NCI-H1092 treated with DMSO at 0.1 percent for 48 hours (cell line): ENCODE results near the gene DELE1.

Experiments used
- DNase-seq: peaks from one replicate; lab custom pipeline; 2025; lab: John Stamatoyannopoulos, UW

Gene DELE1

DNA sequence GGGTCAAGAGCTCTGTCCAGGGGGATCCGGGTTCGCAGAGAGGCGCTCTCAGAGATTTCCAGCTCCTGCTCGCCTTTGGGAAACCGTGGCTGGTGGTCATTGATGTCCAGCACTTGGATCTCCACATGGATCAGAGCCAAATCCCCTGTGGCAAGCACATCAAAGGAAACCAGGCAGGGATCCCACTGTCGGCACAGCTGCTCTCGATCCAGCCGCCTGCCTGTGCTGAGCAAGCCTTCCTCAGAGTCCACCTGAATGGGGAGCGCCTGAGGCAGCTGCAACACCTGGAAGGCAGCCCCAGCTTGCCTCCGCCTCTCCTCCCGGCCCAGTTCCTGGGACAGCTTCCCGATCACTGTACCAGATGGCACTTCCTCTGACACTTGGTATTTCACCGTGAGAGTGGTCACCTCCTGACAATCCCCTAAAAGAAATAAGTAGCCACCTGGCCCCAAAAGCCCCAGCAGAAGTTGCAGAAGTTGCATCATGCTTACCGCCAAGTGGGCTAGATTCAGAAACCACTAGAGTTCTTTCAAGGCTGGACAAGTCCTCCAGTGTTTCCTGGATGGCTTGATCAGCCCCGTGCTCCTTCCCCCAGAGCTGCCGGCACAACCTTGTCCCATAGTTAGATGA, 33.8 kb downstream of the DELE1 start:
- DNase-seq: no peak

DNA sequence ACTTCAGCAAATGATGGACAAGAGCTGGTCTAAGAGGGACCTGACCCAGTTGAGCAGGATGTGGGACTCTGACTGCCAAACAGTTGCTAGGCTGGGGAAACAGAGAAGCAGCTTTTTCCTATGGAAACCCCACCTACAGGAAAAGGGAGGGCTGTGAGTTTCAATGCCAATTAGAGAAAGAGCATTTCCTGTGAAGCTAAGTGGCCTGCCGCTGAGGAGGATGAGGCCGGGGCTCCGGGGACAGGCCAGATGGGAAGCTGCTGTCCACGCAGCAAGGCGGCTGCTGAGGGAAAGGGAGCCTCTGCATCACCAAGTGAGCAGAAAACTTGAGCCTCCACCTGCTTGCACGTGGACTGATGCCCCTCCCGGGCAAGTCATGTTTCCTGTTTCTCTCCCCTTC, 34.4 kb downstream of the DELE1 start, which contains the start of gene PCDH12:
PCDH12 (minus strand) TSS at position 90 of the 400 bp plus-strand sequence. CDS start 351 bp downstream, outside the sequence.
- DNase-seq: no peak

GRCh38 chr5:141958546-141959172, 35.0 kb downstream of the DELE1 start:
- no peak for DNase-seq

GRCh38 chr5:141960018-141960417, 36.3 kb downstream of the DELE1 start:
- DNase-seq: no peak

DNA sequence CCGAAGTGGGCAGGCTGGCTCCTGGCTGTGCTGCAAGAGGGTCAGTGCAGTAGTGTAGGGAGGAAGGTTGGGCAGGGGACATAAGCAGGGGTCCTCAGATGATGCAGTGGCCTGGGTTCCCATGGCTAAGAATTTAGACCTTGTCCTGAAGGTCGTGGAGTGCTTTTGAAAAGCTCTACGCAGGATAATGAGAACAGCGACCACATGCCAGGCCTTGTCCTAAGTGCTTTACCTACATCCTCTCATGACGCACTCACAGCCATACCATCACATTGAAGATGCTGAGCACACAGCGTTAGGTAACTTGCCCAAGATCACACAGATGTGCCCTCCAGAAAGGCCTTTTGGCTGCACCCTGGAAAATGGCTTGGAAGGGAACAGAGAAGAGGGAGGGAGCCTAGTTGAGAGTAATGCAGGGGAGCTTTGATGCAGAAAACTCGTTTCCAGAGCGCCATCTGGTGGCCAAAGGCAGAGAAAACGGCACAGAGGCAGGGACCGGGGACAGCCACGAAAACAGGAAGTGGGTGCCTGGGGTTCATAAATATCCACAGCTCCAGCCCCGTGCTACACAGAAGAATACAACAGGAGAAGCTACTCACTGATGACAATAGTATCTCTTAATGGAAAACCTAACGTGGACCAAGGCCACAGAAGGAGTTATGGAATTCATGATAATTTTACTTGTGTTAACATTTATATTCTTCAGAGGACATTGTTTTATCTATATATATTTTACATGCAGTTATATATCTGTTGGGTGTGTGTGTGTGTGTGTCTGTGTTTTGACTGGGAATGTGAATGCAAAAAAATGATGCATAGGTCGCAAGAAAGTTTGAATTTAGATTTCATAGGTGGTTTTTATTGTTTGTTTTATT, 37.0 kb downstream of the DELE1 start:
- DNase-seq: peak; percentile 69

- no peak for DNase-seq
These were observed 37.8 kb downstream of the DELE1 start for GRCh38 chr5:141961466-141961865.

DNA sequence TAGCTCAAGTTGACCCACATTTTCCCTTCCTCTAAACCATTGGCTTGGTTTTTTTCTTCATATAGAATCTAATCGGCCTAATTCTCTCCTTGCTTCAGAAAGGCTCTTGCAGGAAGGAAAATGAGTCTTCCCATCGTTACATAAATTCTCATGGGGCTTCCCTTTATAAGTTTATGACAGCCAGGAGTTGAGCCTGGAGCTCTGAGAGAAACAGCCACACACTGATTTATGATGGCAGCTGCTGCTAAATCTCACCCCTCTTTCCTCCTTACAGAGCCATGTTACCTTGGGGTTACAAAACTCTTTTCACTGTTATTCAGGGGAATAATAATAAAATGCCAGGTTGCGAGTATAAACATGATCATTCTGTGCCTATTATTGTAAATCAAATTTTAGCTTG, 40.0 kb downstream of the DELE1 start:
- DNase-seq: no peak

GRCh38 chr5:141965071-141965470, 41.4 kb downstream of the DELE1 start:
- no peak for DNase-seq

DNA sequence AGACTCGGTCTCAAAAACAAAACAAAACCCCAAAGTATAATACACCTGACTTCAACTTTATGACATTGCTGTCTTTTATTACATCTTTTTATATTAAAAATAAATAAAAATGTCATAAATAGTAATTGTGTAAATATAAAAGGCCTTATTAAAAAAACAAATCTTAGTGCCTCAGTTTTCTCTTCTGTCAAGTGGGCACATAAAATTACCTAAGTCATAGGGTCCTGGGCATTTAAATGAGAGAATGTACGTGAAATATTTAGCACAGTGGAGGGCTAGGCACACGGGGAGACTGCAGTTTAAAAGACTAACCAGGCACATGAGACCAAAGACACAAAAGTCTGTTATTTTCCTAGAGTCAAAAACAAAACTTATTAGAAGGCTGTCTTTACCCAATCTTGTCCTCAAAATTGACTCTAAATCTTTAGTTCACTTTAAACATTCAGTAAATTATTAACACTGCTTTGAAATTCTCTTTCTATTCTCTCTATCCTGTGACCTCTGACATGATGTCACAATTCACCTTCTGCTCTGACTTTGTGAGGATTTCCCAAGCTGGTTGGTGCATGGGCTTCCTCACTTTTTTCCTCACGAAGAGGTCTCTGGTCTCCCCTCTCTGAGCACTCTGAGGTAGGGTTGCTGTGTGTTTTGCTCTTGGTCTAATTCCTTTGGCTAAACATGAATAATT, 42.7 kb downstream of the DELE1 start:
- DNase-seq: no peak

- DNase-seq: no peak
These were observed 43.3 kb downstream of the DELE1 start for GRCh38 chr5:141966963-141967333.

DNA sequence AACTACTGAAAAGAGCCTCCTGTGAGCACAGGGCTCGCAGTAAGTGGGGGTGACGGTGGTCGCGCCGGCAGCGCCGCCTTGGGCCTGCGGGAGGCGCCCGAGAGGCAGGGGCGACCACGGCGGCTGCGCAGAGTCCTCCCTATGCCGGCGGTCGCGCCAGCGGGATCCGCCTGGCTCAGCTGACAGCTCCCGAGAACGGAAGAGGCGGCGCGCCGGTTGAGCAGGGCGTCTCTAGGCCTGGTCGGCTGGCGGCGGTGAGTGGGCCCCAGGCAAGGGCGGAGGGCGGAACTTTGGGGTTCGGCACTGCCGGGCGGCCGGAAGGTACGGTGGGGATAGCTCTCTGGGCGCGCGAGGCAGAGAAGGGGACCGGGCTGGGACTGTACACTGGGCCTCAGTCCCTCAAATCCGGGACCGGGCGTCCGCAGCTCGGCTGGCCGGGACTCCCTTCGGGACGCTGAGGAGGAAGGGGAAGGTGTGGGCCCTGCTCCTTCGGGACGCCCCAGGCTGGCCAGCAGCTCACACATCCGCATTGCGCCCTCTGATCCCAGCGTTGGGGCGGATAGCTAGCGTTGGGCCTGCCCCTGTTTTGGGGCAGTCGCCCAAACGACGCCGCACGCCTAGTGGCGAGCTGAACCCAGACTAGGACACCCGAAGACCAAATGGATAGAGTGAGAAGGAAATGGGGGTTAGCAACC, 45.4 kb downstream of the DELE1 start, which contains the start of gene RNF14:
RNF14 (plus strand) TSS at position 192 of the 695 bp plus-strand sequence. CDS start 4,484 bp downstream, outside the sequence.
- DNase-seq: peak; percentile 80

- no peak for DNase-seq
These were observed 46.4 kb downstream of the DELE1 start for GRCh38 chr5:141969783-141970771.

- DNase-seq: no peak
These were observed 50.4 kb downstream of the DELE1 start for GRCh38 chr5:141973871-141974595.

GRCh38 chr5:141976176-141976575, 52.5 kb downstream of the DELE1 start:
- DNase-seq: no peak

DNA sequence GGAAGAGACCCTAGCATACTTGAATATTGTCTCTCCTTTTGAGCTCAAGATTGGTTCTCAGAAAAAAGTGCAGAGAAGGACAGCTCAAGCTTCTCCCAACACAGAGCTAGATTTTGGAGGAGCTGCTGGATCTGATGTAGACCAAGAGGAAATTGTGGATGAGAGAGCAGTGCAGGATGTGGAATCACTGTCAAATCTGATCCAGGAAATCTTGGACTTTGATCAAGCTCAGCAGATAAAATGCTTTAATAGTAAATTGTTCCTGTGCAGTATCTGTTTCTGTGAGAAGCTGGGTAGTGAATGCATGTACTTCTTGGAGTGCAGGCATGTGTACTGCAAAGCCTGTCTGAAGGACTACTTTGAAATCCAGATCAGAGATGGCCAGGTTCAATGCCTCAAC, 54.7 kb downstream of the DELE1 start:
- no peak for DNase-seq

DNA sequence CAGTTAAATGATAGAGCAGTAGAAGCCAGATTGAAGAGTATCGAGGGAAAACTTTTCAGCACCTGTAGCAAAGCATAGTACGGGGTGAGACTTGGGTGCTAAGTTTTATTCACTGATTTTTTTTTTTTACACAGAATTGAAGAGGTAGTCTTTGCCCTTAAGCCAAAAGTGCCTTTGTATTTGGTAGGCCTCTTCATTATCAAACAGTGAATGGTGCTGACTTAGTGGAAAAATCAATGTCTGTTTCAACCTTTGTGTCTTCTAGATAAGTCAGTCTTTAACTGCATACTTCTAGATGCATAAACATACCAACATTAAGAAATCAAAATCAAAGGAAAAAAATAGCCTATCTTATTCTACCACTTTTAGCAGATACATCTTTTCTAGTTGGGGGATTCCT, 59.0 kb downstream of the DELE1 start:
- no peak for DNase-seq

DNA sequence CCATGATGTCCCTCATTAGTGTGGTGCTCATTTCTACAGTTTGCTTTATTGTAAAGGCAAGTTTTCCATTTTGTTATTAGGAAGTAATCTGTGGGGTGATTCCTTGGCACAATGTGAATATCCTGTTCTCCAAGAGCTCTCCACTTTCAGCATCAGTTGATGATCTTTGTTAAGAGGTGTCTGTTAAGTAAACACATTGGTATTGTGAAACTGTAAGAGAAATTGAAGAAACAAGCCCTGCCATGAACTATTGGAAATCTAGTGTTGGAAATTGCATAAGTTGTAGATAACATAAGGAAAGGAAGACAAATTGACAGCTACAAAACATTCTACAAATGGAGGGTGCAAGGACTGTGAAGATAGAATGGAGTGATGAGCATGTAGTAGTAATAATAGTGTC, 62.4 kb downstream of the DELE1 start:
- DNase-seq: no peak

GRCh38 chr5:141989720-141990119, 66.0 kb downstream of the DELE1 start:
- DNase-seq: no peak
